SIG-M5 treated with dmso at 0.1 percent for 504 hours (cell line): ENCODE measurements around the gene AGFG1.

ENCODE experiments used
- DNase-seq: peaks from one replicate; lab custom pipeline; 2025; ENCODE audit not compliant: unreplicated experiment; lab: John Stamatoyannopoulos, UW

AGFG1 gene

GRCh38 chr2:227606476-227606875, 134.5 kb downstream of the AGFG1 start:
- no peak for DNase-seq

- no peak for DNase-seq
Observed at GRCh38 chr2:227607941-227608340, 136.0 kb downstream of the AGFG1 start.

- DNase-seq: peak; percentile 83
Observed at GRCh38 chr2:227608561-227609338, 136.8 kb downstream of the AGFG1 start.

GRCh38 chr2:227610123-227610522, 138.2 kb downstream of the AGFG1 start:
- no peak for DNase-seq
